ENCODE results near the gene CLEC4C.

- no peak for TF ChIP-seq POLR2A (IDR thresholded peaks at IDR 0.05)
- TF ChIP-seq CTCF (IDR thresholded peaks at IDR 0.05) = no peak
These were observed 65.6 kb downstream of the CLEC4C start for GRCh38 chr12:7681535-7681934.

All from testis (tissue), 2 donors.